ENCODE data around the gene ARPC5L. TPM values are rescaled to one million over a fixed set of nuclear protein-coding genes. Genes with fewer than 3 reads are reported as not detected.
A peak's percentile ranks its signal among the peaks of the same experiment; 100 is the strongest.

Gene ARPC5L
- total RNA-seq, 1 donor from 2014 or later = 25.2 TPM

DNA sequence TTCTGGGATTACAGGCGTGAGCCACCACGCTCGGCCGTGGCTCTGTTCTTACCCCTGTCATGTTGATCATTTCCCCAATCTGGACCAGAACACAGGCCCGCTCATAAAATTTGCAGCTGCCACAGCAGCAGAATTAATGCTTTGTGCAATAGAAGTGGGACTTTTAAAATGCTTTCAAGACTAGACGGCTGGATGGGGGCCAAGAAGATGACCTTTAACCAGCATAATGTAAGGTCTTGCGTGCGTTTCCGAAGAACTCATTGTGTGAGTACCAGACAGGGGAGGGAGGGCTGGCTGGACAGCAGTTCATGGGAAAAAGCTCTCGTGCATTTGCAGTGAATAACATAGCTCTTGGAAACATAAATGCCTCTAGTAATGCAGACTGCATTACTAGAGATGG, 12.1 kb upstream of the ARPC5L start:
- Mint-ChIP-seq H3K27me3 (ENCODE audit: unreplicated experiment) (no peaks in the 10 kb centered on the region), H3K9me3 (ENCODE audit: unreplicated experiment) (peaks cover under 1% of the 10 kb centered on the region), H3K4me3 (ENCODE audit: unreplicated experiment) (no peak overlapping the region), H3K4me1 (ENCODE audit: low read depth, unreplicated experiment) (peaks cover 3% of the 10 kb centered on the region), H3K27ac (ENCODE audit: unreplicated experiment) (no peak overlapping the region), H3K36me3 (ENCODE audit: unreplicated experiment) (no peaks in the 10 kb centered on the region)
- TF ChIP-seq, protein P1, sequence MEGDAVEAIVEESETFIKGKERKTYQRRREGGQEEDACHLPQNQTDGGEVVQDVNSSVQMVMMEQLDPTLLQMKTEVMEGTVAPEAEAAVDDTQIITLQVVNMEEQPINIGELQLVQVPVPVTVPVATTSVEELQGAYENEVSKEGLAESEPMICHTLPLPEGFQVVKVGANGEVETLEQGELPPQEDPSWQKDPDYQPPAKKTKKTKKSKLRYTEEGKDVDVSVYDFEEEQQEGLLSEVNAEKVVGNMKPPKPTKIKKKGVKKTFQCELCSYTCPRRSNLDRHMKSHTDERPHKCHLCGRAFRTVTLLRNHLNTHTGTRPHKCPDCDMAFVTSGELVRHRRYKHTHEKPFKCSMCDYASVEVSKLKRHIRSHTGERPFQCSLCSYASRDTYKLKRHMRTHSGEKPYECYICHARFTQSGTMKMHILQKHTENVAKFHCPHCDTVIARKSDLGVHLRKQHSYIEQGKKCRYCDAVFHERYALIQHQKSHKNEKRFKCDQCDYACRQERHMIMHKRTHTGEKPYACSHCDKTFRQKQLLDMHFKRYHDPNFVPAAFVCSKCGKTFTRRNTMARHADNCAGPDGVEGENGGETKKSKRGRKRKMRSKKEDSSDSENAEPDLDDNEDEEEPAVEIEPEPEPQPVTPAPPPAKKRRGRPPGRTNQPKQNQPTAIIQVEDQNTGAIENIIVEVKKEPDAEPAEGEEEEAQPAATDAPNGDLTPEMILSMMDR (IDR thresholded peaks at IDR 0.05; ENCODE audit: partially characterized antibody, unreplicated experiment) = no peak
- DNase-seq = no peak

DNA sequence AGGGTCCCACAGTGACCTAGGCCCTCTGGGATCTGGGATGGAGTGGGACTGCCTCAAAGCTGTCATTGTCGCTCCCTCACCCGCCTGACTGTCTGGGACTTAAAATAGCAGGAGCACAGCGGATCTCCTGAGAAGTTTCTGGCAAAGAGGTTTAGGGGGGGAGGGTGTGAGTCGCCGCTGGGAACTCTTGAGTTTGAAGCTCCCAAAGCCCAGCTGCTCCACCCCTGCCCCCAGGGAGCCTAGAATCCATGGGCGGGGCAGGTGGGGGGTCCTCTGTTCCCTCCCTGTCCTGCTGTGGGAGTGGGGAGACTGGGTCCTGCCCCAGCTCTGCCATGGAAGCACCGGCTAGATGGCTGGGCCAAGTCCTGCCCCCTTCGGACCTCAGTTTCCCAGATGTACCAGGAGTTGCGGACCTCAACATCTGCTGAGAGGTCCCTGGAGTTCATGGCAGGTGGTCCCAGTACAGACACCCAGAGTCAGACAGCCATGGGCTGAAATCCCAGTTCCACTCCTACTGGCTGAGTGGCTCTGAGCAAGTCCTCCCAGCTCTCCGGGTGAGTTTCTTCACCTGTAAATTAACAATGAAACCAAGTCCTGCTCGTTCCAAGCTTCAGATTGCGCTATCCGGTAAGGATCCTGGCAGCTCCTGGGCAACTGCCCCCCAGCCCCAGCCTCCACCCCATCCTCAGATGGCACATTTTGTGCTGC, 9.7 kb upstream of the ARPC5L start:
- Mint-ChIP-seq H3K4me1 (ENCODE audit: low read depth, unreplicated experiment) (peaks cover 3% of the 10 kb centered on the region), H3K4me3 (ENCODE audit: unreplicated experiment) (peak overlapping the region; percentile 42), H3K27ac (ENCODE audit: unreplicated experiment) (no peak overlapping the region), H3K36me3 (ENCODE audit: unreplicated experiment) (no peaks in the 10 kb centered on the region), H3K9me3 (ENCODE audit: unreplicated experiment) (peaks cover 1% of the 10 kb centered on the region), H3K27me3 (ENCODE audit: unreplicated experiment) (no peaks in the 10 kb centered on the region)
- no peak for DNase-seq
- TF ChIP-seq, protein P1 (IDR thresholded peaks at IDR 0.05; ENCODE audit: partially characterized antibody, unreplicated experiment) = no peak

DNA sequence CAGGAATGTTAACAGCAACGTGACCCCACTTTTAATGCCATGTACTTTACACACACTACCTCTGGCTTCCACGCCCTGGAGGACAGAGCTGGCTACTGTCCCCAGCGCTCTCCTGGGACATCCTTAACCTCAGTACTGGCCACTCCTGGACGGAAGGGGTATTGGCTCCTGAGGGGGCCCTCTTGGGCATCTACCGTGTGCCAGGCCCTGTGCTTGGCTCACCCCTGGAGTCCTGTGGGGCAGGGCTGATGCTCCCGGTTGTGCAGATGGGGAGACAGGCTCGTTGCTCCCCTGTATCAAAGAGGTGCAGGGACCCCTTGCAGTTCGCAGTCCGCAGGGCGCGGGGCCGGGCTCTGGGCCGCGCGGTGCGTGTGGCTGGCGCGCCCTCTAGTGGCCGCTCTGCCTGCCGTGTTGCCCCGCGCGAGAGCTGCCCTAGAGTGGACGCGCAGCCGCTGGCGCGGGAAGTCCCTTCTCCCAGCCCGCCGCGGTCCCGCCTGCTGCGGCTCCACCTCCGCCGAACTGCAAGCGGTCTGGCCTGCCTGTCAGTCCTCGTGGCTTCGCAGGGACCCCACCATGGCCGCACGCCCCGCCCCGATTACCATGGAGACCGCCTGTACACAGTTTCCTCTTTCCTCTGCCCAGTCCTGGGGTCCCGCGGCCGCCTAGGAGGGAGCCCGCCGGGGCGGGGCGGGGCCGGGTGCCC, 8.9 kb upstream of the ARPC5L start, which contains the start of gene WDR38:
TSS of gene WDR38 (plus strand) at position 632 of the 703 bp plus-strand sequence. CDS start 72 bp downstream, outside the sequence.
- Mint-ChIP-seq H3K4me3 (ENCODE audit: unreplicated experiment) (peak within 1 kb of the TSS; percentile 59), H3K36me3 (ENCODE audit: unreplicated experiment) (no peaks in the 10 kb centered on the region), H3K27me3 (ENCODE audit: unreplicated experiment) (no peaks in the 10 kb centered on the region), H3K27ac (ENCODE audit: unreplicated experiment) (no peak within 1 kb of the TSS), H3K9me3 (ENCODE audit: unreplicated experiment) (peaks cover 4% of the 10 kb centered on the region), H3K4me1 (ENCODE audit: low read depth, unreplicated experiment) (peaks cover 3% of the 10 kb centered on the region)
- TF ChIP-seq, protein P1 (IDR thresholded peaks at IDR 0.05; ENCODE audit: partially characterized antibody, unreplicated experiment) = peak; percentile 99
- peak; percentile 78 for DNase-seq

DNA sequence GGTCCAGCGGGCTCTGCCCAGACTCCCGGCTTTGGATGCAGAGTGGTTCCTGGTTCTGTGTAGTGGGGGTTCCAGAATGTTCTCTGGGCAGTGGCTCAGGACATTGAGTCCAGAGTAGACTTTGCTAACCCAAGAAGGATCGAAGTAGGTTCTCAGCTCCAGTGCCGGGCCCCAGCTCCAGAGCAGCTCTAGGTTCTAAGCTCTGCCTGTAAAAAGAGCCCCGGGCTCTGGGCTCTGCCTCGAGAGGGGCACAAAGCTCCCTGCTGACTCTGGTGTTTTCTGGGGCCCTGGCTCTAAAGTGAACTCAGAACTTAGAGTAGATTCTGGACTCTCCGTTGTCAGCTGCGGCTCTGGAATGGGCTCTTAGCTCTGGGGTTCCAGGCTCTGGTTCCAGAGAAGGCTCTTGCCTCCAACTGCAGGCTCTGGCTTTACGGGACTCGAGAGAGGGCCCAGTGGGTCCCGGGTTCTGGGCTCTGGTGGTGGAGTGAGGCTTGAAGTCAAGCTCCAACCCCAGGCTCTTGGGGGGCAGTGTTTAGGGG, 8.3 kb upstream of the ARPC5L start:
- H3K4me3 Mint-ChIP-seq (ENCODE audit: unreplicated experiment) = no peak overlapping the region
- peaks cover 4% of the 10 kb centered on the region for H3K9me3 Mint-ChIP-seq (ENCODE audit: unreplicated experiment)
- H3K27me3 Mint-ChIP-seq (ENCODE audit: unreplicated experiment) = no peaks in the 10 kb centered on the region
- TF ChIP-seq, protein P1 (IDR thresholded peaks at IDR 0.05; ENCODE audit: partially characterized antibody, unreplicated experiment) = no peak
- H3K36me3 Mint-ChIP-seq (ENCODE audit: unreplicated experiment) = no peaks in the 10 kb centered on the region
- H3K4me1 Mint-ChIP-seq (ENCODE audit: low read depth, unreplicated experiment) = peaks cover 3% of the 10 kb centered on the region
- no peak for DNase-seq
- no peak overlapping the region for H3K27ac Mint-ChIP-seq (ENCODE audit: unreplicated experiment)

Measured in glutamatergic neuron (in vitro differentiated cells).